Measurements from ENCODE around the gene SFTA2.
"Not testable (repeated sequence)": the region's sequence is repeated elsewhere in the genome, so short reads cannot be mapped to it uniquely, and the experiment has no call there.

Gene SFTA2

GRCh38 chr6:30931969-30932645 lies at the start of gene SFTA2:
SFTA2 (minus strand) TSS chr6:30932170; CDS start chr6:30932096, 74 bp downstream.
- no peak for DNase-seq (ENCODE audit: low spot score)
- Mint-ChIP-seq H3K4me3 (no peak within 1 kb of the TSS), H3K36me3 (ENCODE audit: low read depth) (peaks cover 6% of the 10 kb centered on the region), H3K27ac (no peak within 1 kb of the TSS), H3K9me3 (peaks cover 7% of the 10 kb centered on the region), H3K27me3 (ENCODE audit: low read depth) (peaks cover 3% of the 10 kb centered on the region), H3K4me1 (ENCODE audit: low read depth) (no peaks in the 10 kb centered on the region)

- Mint-ChIP-seq H3K4me1 (ENCODE audit: low read depth) (peaks cover 1% of the 10 kb centered on the region), H3K27me3 (ENCODE audit: low read depth) (peaks cover 42% of the 10 kb centered on the region), H3K27ac (no peak overlapping the region), H3K9me3 (no peaks in the 10 kb centered on the region), H3K36me3 (ENCODE audit: low read depth) (no peaks in the 10 kb centered on the region), H3K4me3 (no peak overlapping the region)
- no peak for DNase-seq (ENCODE audit: low spot score)
Observed at GRCh38 chr6:30979690-30980089, 47.7 kb upstream of the SFTA2 start.

GRCh38 chr6:30979141-30979540 lies 47.2 kb upstream of the SFTA2 start:
- H3K27ac Mint-ChIP-seq = no peak overlapping the region
- no peak overlapping the region for H3K4me3 Mint-ChIP-seq
- peaks cover 1% of the 10 kb centered on the region for H3K4me1 Mint-ChIP-seq (ENCODE audit: low read depth)
- H3K27me3 Mint-ChIP-seq (ENCODE audit: low read depth) = peaks cover 42% of the 10 kb centered on the region
- H3K36me3 Mint-ChIP-seq (ENCODE audit: low read depth) = no peaks in the 10 kb centered on the region
- DNase-seq (ENCODE audit: low spot score) = no peak
- H3K9me3 Mint-ChIP-seq = no peaks in the 10 kb centered on the region

- no peaks in the 10 kb centered on the region for H3K4me1 Mint-ChIP-seq (ENCODE audit: low read depth)
- no peak overlapping the region for H3K4me3 Mint-ChIP-seq
- no peak overlapping the region for H3K27ac Mint-ChIP-seq
- no peaks in the 10 kb centered on the region for H3K9me3 Mint-ChIP-seq
- no peaks in the 10 kb centered on the region for H3K36me3 Mint-ChIP-seq (ENCODE audit: low read depth)
- DNase-seq (ENCODE audit: low spot score) = no peak
- H3K27me3 Mint-ChIP-seq (ENCODE audit: low read depth) = peaks cover 29% of the 10 kb centered on the region
Observed at GRCh38 chr6:30974490-30975252, 42.7 kb upstream of the SFTA2 start.

- DNase-seq (ENCODE audit: low spot score) = no peak
- no peaks in the 10 kb centered on the region for H3K9me3 Mint-ChIP-seq
- no peaks in the 10 kb centered on the region for H3K36me3 Mint-ChIP-seq (ENCODE audit: low read depth)
- H3K4me1 Mint-ChIP-seq (ENCODE audit: low read depth) = no peaks in the 10 kb centered on the region
- no peak overlapping the region for H3K27ac Mint-ChIP-seq
- no peak overlapping the region for H3K4me3 Mint-ChIP-seq
- H3K27me3 Mint-ChIP-seq (ENCODE audit: low read depth) = peaks cover 19% of the 10 kb centered on the region
Observed at GRCh38 chr6:30972816-30973215, 40.8 kb upstream of the SFTA2 start.

GRCh38 chr6:30970946-30971345 lies 39.0 kb upstream of the SFTA2 start:
- Mint-ChIP-seq H3K27me3 (ENCODE audit: low read depth) (peaks cover 16% of the 10 kb centered on the region), H3K9me3 (no peaks in the 10 kb centered on the region), H3K27ac (no peak overlapping the region), H3K4me3 (no peak overlapping the region), H3K36me3 (ENCODE audit: low read depth) (no peaks in the 10 kb centered on the region), H3K4me1 (ENCODE audit: low read depth) (no peaks in the 10 kb centered on the region)
- no peak for DNase-seq (ENCODE audit: low spot score)

GRCh38 chr6:30969171-30969570 lies 37.2 kb upstream of the SFTA2 start:
- not testable (repeated sequence) for DNase-seq (ENCODE audit: low spot score); H3K4me3 Mint-ChIP-seq; H3K27ac Mint-ChIP-seq; H3K9me3 Mint-ChIP-seq; H3K36me3 Mint-ChIP-seq (ENCODE audit: low read depth)
- peaks cover 19% of the 10 kb centered on the region for H3K27me3 Mint-ChIP-seq (ENCODE audit: low read depth)
- H3K4me1 Mint-ChIP-seq (ENCODE audit: low read depth) = peaks cover 12% of the 10 kb centered on the region

- Mint-ChIP-seq H3K9me3 (no peaks in the 10 kb centered on the region), H3K4me1 (ENCODE audit: low read depth) (peaks cover 14% of the 10 kb centered on the region), H3K36me3 (ENCODE audit: low read depth) (no peaks in the 10 kb centered on the region), H3K27me3 (ENCODE audit: low read depth) (peaks cover 24% of the 10 kb centered on the region), H3K27ac (peak overlapping the region; percentile 2), H3K4me3 (no peak overlapping the region)
- DNase-seq (ENCODE audit: low spot score) = no peak
Observed at GRCh38 chr6:30966154-30966553, 34.2 kb upstream of the SFTA2 start.

- Mint-ChIP-seq H3K4me1 (ENCODE audit: low read depth) (peaks cover 14% of the 10 kb centered on the region), H3K27ac (no peak overlapping the region), H3K9me3 (no peaks in the 10 kb centered on the region), H3K4me3 (no peak overlapping the region), H3K36me3 (ENCODE audit: low read depth) (no peaks in the 10 kb centered on the region), H3K27me3 (ENCODE audit: low read depth) (peaks cover 26% of the 10 kb centered on the region)
- no peak for DNase-seq (ENCODE audit: low spot score)
Observed at GRCh38 chr6:30965140-30965601, 33.2 kb upstream of the SFTA2 start.

GRCh38 chr6:30964075-30964474 lies 32.1 kb upstream of the SFTA2 start:
- H3K4me1 Mint-ChIP-seq (ENCODE audit: low read depth) = peaks cover 14% of the 10 kb centered on the region
- H3K27me3 Mint-ChIP-seq (ENCODE audit: low read depth) = peaks cover 31% of the 10 kb centered on the region
- H3K4me3 Mint-ChIP-seq = no peak overlapping the region
- no peak for DNase-seq (ENCODE audit: low spot score)
- H3K36me3 Mint-ChIP-seq (ENCODE audit: low read depth) = no peaks in the 10 kb centered on the region
- H3K9me3 Mint-ChIP-seq = no peaks in the 10 kb centered on the region
- H3K27ac Mint-ChIP-seq = no peak overlapping the region

GRCh38 chr6:30963641-30964040 lies 31.7 kb upstream of the SFTA2 start:
- Mint-ChIP-seq H3K36me3 (ENCODE audit: low read depth) (no peaks in the 10 kb centered on the region), H3K27me3 (ENCODE audit: low read depth) (peaks cover 32% of the 10 kb centered on the region), H3K9me3 (no peaks in the 10 kb centered on the region), H3K4me1 (ENCODE audit: low read depth) (peaks cover 14% of the 10 kb centered on the region), H3K4me3 (no peak overlapping the region), H3K27ac (no peak overlapping the region)
- no peak for DNase-seq (ENCODE audit: low spot score)

- Mint-ChIP-seq H3K27me3 (ENCODE audit: low read depth) (peaks cover 41% of the 10 kb centered on the region), H3K4me3 (no peak overlapping the region), H3K36me3 (ENCODE audit: low read depth) (no peaks in the 10 kb centered on the region), H3K27ac (no peak overlapping the region), H3K4me1 (ENCODE audit: low read depth) (peaks cover 14% of the 10 kb centered on the region), H3K9me3 (no peaks in the 10 kb centered on the region)
- no peak for DNase-seq (ENCODE audit: low spot score)
Observed at GRCh38 chr6:30962716-30963115, 30.7 kb upstream of the SFTA2 start.

- Mint-ChIP-seq H3K4me3 (no peak overlapping the region), H3K27me3 (ENCODE audit: low read depth) (peaks cover 54% of the 10 kb centered on the region), H3K4me1 (ENCODE audit: low read depth) (peaks cover 14% of the 10 kb centered on the region), H3K36me3 (ENCODE audit: low read depth) (no peaks in the 10 kb centered on the region), H3K27ac (no peak overlapping the region), H3K9me3 (no peaks in the 10 kb centered on the region)
- no peak for DNase-seq (ENCODE audit: low spot score)
Observed at GRCh38 chr6:30960907-30961673, 29.1 kb upstream of the SFTA2 start.

GRCh38 chr6:30957716-30958115 lies 25.7 kb upstream of the SFTA2 start:
- Mint-ChIP-seq H3K4me1 (ENCODE audit: low read depth) (peaks cover 4% of the 10 kb centered on the region), H3K4me3 (no peak overlapping the region), H3K9me3 (no peaks in the 10 kb centered on the region), H3K27ac (no peak overlapping the region), H3K36me3 (ENCODE audit: low read depth) (no peaks in the 10 kb centered on the region), H3K27me3 (ENCODE audit: low read depth) (peaks cover 68% of the 10 kb centered on the region)
- no peak for DNase-seq (ENCODE audit: low spot score)

All from T-helper 2 cell treated with Interferon-gamma antibody and Interleukin-4, amounts not matched to agents 5 μg/mL and 100 μg/mL, for 36 hours (primary cell).